Astrocyte of the spinal cord (primary cell): ENCODE results near the gene TBC1D22A.

Source experiments
- DNase-seq: peaks from one replicate; pipeline ENCODE4 v3.0.0; 2011; ENCODE audit warnings: low read depth, low spot score
- H3K4me3 ChIP-seq: 2 replicates; pipeline ENCODE4 v1.5.1; 2011; ENCODE audit warnings: low read depth, mild to moderate bottlenecking, low read length, moderate library complexity
- in situ Hi-C: cut with HindIII; loops from 2 replicates; pipeline ENCODE4 v1.10.0; 2017; ENCODE audit warnings: low sequenced_read_pairs
- TF ChIP-seq, protein P1 (sequence below): IDR thresholded peaks from 2 replicates; pipeline ENCODE4 v1.5.1; 2012; ENCODE audit warnings: low read depth, mild to moderate bottlenecking, low read length, inconsistent platforms

The TBC1D22A gene

DNA sequence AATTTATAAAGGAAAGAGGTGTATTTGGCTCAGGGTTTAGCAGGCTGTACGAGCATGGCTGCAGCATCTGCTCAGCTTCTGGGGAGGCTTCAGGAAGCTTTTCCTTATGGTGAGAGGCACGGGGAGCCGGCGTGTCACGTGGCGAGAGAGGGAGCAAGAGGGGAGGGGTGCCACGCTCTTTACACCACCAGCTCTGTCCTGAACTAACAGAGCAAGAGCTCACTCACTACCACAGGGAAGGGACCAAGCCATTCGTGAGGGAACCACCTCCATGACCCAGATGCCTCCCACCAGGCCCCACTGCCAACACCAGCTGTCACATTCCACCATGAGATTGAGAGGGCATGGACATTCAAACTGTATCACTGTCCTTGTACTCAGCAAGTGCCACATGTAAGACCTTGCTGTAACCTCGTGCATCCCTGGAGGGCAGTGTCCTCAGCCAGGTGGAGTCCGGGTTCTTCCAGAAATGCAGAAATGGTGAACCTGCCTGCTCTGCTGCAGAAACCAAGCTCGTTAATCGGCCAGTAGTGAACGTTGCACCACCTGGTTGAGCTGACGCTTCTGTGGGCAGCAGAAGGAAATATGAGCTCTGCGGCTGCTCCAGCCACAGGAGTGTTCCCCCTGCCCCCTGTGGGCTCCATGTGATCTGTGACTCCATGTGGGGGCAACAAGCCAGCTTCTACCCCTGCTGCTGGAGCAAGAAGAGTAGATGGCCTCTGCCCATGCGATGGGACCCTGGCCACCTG is 368.6 kb downstream of the TBC1D22A start:
- TF ChIP-seq, protein P1, sequence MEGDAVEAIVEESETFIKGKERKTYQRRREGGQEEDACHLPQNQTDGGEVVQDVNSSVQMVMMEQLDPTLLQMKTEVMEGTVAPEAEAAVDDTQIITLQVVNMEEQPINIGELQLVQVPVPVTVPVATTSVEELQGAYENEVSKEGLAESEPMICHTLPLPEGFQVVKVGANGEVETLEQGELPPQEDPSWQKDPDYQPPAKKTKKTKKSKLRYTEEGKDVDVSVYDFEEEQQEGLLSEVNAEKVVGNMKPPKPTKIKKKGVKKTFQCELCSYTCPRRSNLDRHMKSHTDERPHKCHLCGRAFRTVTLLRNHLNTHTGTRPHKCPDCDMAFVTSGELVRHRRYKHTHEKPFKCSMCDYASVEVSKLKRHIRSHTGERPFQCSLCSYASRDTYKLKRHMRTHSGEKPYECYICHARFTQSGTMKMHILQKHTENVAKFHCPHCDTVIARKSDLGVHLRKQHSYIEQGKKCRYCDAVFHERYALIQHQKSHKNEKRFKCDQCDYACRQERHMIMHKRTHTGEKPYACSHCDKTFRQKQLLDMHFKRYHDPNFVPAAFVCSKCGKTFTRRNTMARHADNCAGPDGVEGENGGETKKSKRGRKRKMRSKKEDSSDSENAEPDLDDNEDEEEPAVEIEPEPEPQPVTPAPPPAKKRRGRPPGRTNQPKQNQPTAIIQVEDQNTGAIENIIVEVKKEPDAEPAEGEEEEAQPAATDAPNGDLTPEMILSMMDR, result no peak
- in situ Hi-C loops, result no loop called here
- no peak for DNase-seq
- no peak overlapping the region for H3K4me3 ChIP-seq

DNA sequence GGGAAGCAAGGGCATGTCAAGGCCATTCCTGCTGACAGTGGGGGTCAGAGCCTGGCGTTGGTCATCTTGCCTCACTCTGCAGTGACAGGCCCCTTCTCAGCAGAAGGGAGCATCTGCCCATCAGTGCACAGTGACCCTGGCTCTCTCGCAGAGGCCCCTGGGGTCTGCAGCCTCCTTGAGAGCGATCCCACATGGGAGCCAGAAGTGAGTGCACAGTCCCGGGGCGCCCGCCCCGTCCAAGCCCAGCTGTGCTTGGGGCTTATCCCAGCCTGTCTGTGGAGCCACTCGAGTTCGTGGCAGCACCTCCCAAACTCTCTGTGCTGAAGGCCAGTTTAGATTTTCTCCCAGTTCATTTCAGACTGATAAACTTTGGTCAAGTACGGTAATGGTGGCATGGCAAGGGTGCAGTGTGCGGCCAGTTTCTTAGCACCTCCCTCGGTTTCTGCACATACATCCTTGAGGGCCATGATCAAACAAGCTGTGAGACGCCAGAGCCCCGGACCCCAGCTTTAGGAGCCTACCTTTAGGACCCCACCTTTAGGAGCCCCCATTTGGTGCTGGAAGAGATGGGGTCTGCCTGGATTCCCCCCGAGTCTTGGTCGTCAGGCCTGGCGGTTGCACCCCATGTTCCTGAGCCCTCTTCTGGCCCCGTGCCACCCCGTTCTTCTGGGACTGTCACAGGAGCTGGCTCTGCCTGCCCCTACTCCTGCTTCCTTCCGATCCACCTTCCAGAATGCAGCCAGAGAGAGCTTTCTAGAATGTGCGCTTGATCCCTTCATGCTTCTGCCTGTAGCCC is 369.4 kb downstream of the TBC1D22A start:
- TF ChIP-seq, protein P1, result no peak
- no peak overlapping the region for H3K4me3 ChIP-seq
- in situ Hi-C loops, result no loop called here
- DNase-seq, result no peak

DNA sequence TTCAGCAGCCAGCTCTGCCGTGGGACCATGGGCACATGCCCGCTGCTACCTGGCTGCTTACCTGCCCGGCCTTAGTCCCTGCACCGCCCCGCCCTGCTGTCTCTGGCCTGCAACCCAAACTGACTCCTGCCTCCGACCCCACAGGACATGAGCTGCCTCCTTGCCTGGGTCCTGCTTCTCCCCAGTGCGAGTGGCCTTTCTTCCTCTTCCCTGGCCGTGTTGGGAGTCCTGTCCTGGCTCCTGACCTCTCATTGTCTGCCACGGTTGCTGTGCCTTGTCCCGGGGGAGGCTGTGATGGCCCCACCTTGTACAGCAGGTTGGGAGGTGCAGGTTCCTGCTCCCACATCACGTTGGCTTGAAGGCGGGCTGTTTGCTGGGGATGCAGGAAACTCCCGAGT is 370.0 kb downstream of the TBC1D22A start:
- H3K4me3 ChIP-seq, result no peak overlapping the region
- TF ChIP-seq, protein P1, result no peak
- in situ Hi-C loops, result no loop called here
- no peak for DNase-seq

DNA sequence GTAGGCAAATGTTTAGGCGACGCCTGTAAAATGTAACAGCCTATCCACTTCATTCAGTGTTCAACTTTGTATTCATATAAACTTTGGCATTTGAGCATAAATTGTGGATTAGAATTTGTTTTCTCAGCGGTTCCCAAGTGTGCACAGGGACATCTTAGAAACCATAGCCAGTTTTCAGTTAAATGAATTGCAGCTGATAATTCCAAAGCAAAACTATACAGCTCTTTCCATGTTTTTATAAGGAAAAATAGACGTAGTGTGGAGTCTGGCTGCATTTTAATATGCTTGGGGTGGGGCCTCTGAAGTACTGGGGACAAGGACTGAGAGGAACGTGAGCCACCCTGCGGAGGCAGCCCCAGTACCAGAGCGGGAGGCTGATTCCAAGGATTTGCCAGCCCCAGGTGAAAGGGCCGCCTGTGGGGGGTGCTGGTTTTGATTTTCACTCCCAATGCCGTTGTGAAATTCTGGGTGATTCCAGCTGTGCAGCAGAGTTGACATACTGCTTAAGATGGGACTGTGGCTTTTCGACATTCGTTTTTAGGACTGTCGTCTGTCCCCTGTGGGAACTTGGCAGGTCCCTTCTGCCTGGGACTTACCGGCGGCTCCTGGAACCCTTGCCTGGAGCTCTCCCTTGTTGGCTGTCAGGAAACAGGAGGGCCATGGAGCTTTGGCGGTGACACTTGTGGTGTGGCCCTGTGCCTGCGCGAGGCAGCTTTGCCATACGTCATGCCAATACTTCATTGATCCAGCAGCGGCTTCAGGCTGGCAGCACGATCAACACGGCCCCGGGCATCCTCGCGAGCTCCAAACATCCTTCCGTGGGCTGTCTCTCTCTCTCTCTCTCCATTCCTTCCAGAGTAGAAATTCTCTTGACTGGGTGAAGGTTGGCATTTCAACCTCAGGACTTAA is 370.9 kb downstream of the TBC1D22A start:
- no peak for DNase-seq
- in situ Hi-C loops, result no loop called here
- TF ChIP-seq, protein P1, result no peak
- H3K4me3 ChIP-seq, result no peak overlapping the region

DNA sequence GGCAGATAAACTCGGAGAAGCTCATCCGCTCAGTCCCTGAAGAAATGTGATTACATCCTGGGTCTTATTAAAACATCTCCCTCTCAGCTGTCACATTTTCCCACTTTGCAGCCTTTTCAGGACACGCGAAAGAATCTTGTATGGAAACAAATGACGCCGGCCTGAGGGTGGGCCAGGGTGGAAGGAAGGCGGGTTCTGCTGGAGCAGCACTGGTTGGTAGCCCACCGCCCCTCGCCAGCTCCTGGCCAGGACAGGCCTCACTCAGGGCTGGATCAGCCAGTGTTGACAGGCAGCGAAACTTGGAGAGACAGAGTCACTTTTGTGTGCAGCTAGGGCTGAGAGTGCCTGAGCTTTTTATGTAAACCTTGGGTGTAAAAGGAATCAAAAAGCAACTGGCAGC is 371.8 kb downstream of the TBC1D22A start:
- TF ChIP-seq, protein P1, result no peak
- no peak overlapping the region for H3K4me3 ChIP-seq
- DNase-seq, result no peak
- in situ Hi-C loops, result no loop called here

DNA sequence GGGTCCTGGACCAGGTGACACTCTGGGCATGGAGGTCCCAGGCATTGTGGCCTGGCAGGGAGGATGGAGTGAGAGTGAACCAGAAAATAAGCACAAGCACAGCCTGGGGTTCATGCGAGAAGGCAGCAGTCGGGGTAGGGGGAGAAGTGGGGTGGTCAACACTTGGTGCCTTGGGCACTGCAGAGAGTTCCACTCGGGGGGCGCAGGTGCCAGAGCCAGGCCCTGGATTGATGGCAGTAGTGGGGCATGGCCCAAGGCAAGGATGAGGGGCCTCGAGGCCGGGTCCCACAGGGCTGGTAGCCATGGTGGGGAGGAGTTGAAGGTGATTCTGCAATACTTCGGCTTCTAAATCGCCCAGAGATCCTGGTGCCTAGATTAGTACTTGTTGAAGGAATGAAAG is 372.9 kb downstream of the TBC1D22A start:
- TF ChIP-seq, protein P1, result no peak
- in situ Hi-C loops, result no loop called here
- H3K4me3 ChIP-seq, result no peak overlapping the region
- no peak for DNase-seq
